G401.6 (cell line): ENCODE results near the gene ACACB.

Experiments used
- FAIRE-seq: peaks from 2 replicates; lab custom pipeline; 2012; peaks lifted over from hg19 to GRCh38; lab: Jason Lieb, UNC

Gene ACACB

DNA sequence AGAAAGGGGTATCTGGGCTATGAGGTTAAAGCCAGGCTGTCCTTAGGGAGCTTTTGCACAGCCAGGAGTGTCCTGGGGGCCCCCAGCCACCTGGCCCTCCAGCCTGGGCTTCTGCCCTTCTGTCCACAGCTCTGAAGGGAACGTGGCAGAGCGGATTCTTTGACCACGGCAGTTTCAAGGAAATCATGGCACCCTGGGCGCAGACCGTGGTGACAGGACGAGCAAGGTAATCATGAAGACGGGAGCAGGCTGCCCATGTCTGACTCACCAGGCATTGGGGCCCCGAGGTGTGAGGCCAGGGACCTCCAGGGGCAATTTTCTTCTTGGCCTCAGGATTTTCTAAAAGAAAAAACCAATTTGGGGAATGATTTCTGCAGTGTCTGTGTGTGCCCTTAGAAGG, 139.6 kb downstream of the ACACB start:
- no peak for FAIRE-seq

DNA sequence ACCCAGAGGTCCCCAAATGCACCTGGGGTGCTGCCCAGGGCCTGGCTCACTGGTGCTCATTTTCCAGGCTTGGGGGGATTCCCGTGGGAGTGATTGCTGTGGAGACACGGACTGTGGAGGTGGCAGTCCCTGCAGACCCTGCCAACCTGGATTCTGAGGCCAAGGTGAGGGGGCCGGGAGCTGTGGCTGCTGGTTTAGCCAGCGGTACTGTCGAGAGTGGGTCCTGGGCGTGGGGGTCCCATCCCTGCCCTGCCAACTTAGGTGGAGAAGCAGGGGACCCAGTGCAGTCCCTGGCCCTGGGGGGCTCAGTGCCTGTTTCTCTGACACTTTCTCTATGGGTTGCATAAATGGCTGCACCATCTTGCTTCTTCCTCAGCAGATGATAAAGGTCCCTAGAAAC, 141.8 kb downstream of the ACACB start:
- no peak for FAIRE-seq

DNA sequence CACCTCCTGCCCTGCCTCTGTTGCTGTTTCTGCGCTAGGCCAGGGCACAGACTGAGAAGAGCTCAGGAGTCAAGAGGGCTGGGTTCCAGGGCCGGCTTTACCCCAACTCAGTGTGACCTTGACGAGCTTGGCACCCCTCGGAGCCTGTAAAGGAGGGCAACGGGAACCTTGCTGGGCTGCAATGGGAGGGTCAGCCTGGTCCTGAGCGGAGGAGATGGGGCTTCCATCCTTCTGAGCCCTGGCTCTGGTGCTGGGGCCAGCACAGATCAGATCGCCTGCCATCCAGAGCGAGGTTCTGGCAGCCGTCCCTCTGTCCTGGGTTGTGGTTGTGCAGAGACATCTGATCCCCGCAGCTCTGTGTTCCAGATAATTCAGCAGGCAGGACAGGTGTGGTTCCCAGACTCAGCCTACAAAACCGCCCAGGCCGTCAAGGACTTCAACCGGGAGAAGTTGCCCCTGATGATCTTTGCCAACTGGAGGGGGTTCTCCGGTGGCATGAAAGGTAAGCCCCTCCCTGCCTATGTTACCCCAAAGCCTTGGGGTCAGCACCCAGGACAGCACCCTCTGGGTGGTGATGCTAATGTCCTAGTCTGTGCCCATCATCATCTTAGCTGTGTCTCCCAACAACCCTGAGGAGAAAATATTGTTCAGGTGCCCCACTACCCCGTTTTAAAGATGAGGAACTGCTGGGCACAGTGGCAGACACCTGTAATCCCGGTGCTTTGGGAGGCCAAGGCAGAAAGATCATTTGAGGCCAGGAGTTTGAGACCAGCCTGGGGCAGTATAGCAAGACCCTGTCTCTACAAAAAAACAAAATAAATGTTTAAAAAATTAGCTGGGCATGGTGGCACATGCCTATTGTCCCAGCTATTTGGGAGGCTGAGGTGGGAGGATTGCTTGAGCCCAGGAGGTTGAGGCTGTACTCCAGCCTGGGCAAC, 142.5 kb downstream of the ACACB start:
- FAIRE-seq = no peak

GRCh38 chr12:109259545-109259895, 143.1 kb downstream of the ACACB start:
- no peak for FAIRE-seq

- no peak for FAIRE-seq
Observed at GRCh38 chr12:109261087-109261486, 144.7 kb downstream of the ACACB start.

DNA sequence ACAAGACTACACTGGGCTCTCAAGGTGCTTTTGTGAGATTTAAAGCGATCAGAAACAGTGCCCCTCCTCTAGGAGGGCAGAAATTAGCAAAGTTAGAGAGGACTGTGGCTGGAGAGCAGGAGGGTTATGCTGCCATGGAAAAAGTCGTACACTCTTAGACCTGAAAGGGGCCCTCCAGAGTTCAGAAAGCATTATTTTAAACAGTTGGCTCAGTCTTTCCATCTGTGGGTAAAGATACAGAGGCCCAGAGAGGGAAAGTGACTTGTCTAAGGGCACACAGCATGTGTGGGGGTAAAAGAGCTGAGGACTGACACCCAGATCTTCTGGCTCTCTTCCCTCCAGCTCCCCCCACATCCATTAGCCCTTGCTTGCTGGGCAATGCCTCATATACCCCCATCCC, 145.6 kb downstream of the ACACB start:
- no peak for FAIRE-seq

DNA sequence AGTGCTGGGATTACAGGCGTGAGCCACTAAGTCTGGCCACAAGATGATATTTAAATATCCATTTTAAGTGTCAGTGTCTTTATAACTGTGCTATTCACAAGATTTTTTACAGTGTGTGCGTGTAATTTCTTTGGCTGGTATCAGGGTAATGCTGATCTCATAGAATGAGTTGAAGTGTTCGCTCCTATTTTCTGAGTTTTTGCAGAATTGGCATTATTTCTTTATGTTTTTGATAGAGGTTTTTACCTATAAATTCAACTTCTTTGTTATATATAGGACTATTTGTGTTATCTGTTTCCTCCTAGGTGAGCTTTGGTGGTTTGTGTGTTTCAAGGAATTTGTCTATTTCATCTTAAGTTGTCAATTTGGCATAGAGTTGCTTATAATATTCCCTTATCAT, 147.1 kb downstream of the ACACB start:
- FAIRE-seq = no peak

DNA sequence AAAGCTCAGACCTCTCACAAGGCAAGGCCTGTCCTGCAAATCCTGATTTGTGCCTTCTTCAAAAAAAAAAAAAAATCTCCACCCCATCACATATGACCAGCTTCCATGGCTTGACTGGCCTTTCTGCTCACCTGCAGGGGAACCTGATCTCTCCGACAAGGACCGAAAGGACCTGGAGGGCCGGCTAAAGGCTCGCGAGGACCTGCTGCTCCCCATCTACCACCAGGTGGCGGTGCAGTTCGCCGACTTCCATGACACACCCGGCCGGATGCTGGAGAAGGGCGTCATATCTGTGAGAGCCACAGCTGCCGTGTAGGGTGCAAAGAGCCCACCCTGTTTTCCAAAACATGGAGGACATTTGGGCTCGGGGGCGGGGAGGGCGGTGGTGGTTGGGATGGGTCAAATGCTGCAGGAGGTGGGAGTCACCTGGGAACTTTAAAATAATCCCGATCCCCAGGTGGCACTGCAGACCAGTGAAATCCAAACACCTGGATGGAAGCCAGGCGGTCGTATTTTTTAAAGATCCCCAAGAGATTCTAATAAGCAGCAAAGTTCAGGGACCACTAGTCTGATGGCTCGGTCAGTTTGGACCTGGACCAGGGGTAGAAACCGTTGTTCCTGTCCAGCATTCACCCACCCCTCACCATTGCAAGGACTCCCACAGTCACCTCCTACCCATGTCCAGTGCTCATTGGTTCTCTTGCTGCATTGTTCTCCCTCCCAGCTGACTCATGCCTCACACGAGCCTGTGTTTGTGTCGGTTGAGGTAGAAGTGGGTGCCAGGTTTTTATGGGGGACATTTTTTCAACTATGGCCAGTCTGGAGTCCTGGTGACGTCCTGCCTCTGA, 147.9 kb downstream of the ACACB start:
- peak; percentile 13 for FAIRE-seq

DNA sequence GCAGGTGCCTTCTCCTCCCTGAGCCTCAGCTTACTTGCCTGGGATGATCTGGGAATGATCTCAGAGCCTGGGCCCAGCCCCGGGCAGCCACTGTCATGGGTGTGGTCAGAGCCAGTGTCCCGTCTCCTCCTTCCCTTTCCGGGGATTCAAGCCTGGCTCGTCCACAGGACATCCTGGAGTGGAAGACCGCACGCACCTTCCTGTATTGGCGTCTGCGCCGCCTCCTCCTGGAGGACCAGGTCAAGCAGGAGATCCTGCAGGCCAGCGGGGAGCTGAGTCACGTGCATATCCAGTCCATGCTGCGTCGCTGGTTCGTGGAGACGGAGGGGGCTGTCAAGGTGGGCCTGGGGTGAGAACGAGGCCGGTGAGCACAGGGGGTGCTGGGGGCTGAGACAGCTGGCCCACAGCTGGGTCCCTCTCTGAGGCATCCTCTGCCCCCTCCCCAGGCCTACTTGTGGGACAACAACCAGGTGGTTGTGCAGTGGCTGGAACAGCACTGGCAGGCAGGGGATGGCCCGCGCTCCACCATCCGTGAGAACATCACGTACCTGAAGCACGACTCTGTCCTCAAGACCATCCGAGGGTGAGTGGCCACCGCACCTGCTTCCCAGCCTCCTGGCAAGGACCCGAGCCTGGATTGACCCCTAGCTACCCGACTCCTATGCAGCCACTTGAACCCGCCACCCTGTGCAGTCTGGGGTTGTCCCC, 148.7 kb downstream of the ACACB start:
- FAIRE-seq = no peak

DNA sequence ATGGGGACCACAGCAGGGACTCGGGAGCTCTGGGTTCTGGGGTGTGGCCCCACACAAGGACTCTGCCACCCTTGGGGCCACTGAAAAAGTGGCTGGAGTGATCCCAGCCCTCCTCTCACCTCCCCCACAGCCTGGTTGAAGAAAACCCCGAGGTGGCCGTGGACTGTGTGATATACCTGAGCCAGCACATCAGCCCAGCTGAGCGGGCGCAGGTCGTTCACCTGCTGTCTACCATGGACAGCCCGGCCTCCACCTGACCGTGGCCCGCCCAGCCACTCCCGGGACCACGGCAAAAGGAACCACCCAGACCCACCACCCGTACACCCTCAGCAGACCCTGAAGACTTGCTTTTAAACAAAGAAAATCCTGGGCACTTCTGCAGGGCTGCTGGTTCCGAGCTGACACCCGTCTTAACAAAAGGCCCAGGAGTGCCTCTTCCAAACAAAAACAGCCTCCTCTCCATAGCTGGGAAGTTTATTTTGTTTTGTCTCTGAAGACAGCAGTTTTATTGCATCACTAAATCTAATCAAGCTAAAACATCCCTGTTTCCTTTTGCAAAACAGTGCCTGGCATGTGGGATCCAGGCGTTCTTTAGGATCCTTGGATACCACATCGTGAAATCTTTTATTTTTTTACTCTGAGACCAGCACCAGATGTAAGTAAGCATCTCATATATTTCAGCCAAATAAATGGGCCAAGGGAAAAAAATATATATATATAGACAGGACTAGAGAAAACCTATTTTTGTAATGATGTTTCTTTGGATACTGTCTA, 149.9 kb downstream of the ACACB start:
- FAIRE-seq = no peak

DNA sequence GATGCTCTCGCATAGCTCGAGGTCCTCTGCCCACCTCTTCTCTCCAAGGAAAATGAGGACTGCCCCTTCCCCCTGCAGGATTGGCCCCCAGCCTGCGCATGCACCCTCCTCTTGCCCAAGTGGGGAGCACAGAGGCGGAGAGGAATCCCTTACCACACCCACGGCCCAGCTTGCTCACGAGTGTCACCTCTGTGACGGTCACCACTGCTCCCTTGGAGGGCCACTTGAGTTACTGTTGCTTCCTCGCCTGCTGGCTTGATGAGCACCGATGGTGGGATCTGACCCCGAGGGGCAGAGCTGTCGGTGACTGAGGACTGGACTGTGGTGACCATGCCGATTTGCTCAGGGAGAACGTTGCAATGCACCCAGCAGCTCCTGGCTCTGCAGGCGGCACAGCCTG, 151.0 kb downstream of the ACACB start:
- no peak for FAIRE-seq

- no peak for FAIRE-seq
Observed at GRCh38 chr12:109268896-109269295, 152.5 kb downstream of the ACACB start.

GRCh38 chr12:109269428-109269827, 153.0 kb downstream of the ACACB start:
- no peak for FAIRE-seq

DNA sequence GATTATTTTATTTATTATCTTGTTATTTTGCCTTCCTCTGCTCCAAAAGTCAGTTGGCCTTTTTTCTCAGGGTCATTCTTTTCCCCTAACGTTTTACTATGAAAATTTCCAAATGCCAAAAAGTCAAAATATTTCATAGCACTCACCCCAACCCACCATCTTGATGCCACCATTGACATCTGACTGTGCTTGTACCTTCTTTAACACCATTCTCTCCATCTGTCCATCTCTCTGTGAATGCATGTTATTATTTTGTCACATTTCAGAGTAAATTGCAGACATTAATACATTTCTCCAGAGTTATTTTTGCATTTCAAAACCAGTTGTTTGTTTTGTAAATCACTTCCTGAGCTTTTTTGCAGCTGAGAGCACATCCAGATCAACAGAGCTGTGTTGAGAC, 154.1 kb downstream of the ACACB start:
- no peak for FAIRE-seq

DNA sequence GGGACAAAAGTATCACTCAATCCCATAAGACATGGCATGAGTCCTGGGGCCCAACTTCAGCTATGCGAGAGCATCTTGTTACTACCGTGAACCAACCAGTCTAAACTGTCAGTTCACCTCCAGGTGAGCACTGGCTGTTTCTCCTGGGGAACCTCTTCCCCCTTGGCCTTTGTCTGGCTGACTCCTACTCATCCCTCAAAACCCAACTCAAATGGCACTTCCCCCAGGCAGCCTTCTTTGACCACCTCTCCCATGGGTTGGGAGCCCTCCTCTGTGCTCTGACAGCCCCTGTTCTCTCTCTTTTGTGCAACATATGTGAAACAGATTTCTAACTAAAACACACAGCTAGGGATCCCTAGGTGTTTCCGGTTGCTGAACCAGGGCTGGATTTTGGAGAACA, 155.0 kb downstream of the ACACB start:
- FAIRE-seq = no peak

DNA sequence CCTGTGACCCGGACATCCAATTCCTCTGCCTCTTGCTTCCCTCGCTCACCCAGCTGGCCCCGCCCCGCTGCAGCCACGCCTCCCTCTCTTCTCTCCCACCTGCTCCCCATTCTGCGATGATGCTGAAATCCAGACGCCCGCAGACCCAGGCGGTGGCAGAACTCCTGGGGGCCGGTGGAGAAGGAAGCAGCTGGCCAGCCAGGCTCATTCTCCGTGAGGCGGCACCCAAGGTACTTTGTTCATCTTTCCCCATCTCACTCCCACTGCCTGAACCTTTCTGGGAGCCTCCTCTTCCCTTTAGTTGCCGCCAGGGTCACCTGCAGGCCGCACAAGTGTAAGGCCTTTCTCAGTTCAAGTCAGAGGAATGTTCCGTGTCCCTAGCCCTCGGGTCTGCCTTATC, 157.0 kb downstream of the ACACB start:
- FAIRE-seq = no peak

DNA sequence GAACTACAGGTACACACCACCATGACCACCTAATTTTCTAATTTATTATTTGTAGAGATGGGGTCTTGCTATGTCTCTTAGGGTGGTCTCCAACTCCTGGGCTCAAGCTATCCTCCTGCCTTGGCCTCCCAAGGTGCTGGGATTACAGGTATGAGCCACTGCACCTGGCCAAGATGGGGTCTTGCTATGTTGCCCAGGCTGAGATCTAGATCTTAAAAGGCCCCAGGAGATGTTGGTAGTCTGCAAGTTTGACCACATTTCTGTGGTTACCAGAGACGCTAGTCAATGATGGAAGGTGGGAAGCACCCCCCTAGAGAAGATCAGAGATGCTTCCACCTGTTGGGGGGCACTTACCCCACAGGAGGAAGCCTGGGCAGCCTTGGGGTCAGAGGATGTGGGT, 158.0 kb downstream of the ACACB start:
- no peak for FAIRE-seq

DNA sequence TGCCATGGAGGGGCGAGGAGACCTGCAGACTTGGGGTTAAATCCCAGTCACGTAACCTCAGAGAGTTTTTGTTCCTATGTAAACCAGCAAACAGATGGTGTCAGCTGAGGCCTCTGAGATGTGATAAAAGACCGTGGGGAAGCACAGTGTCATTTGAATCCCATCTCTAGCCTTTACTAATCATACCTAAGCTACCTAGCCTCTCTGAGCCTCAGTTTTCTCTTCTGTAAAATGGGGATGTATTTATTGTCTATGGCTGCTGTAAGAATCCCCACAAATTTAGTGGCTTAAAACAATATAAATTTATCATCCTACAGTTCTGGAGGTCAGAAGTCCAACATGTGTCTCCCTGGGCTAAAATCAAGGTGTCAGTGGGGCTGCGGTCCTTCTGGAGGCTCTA, 158.8 kb downstream of the ACACB start:
- FAIRE-seq = no peak

DNA sequence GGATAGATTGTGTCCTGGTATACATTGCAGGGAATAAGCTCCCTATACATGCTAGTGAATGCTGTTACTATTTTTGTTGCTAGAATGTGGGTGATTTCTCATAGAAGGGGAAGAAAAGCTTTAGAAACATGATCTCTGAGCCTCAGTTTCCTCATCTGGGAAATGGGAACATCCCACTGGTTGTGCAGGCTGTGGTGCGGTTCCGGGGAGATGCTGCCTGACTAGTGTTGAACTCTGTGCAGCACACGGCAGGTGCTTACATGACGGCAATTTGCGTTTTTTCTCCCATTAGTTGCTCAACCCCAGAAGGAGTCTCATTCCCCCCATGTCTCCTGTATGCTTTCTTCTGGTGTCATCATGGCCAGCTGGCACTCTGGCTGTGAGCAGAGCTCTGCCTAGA, 159.8 kb downstream of the ACACB start:
- no peak for FAIRE-seq

GRCh38 chr12:109277255-109277898, 161.0 kb downstream of the ACACB start:
- no peak for FAIRE-seq

DNA sequence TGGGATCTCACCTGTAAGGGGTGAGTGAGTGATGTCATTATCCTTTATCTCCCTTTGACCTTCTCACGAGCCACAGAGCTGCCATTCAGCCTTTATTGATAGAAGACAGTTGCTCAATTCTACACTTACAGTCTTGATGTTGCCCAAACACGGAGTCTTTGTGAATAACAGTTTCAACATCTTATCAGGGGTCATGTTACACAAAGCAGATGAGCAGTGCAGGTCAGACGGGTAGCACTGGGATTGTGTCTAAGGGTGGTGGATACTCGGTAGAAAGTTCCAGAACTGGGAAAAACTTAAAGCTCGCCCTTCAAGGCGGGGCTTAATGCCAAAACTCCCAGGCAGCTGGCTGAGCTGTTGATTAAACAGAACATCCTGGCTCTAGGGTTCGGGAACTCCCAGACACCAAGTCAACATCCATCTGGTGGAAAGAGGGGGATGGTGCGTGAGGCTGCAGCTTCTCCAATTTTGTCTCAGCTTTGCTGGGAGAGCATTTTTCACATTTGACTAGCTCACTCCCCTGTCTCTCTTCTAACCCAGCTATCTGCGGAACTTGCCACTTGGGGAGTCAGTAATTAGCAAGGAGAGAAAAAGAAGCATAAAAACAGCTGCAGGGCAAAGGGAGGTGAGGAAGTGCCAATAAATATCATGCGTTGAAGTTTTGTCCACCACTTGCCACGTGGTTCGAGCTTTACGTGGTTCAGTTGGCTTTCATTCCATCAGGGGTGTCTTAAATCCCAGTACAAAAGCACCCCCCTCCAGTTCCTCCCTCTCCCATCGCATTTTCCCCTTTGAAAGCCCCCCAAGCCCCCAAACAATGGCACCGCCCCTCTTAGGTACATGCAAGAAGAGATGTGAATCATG, 161.7 kb downstream of the ACACB start:
- FAIRE-seq = no peak
